LNCAP (cell line): ENCODE data around the gene FZD8.
A peak's percentile ranks its signal among the peaks of the same experiment; 100 is the strongest.

ENCODE experiments used
- CTCF ChIP-seq: fragments of 450-650 bp; IDR thresholded peaks from 2 replicates; pipeline ENCODE4 v1.5.1; 2017; ENCODE audit warnings: mild to moderate bottlenecking

The FZD8 gene

GRCh38 chr10:35611750-35612149 is 30.3 kb downstream of the FZD8 start:
- no peak for TF ChIP-seq CTCF

GRCh38 chr10:35608328-35608672 is 33.8 kb downstream of the FZD8 start:
- no peak for TF ChIP-seq CTCF

GRCh38 chr10:35607475-35608327 is 34.4 kb downstream of the FZD8 start:
- TF ChIP-seq CTCF, result no peak

- no peak for TF ChIP-seq CTCF
These were observed 35.7 kb downstream of the FZD8 start for GRCh38 chr10:35606430-35606829.

GRCh38 chr10:35605191-35605590 is 36.9 kb downstream of the FZD8 start, which contains the start of gene GJD4:
Gene GJD4, plus strand, starts transcription at chr10:35605341. Its CDS starts 227 bp downstream, at chr10:35605568.
- TF ChIP-seq CTCF, result no peak

GRCh38 chr10:35600193-35600592 is 41.9 kb downstream of the FZD8 start:
- no peak; the same call in 1 of the 2 replicates for TF ChIP-seq CTCF

GRCh38 chr10:35598379-35598778 is 43.7 kb downstream of the FZD8 start:
- peak; percentile 55; the same call in 1 of the 2 replicates for TF ChIP-seq CTCF

GRCh38 chr10:35595106-35595505 is 47.0 kb downstream of the FZD8 start:
- TF ChIP-seq CTCF, result no peak
